GM20431 (cell line): Measurements from ENCODE around the gene ALAD.
"Not testable (repeated sequence)": the region's sequence is repeated elsewhere in the genome, so short reads cannot be mapped to it uniquely, and the experiment has no call there.

Source experiments
- in situ Hi-C: fragments of 300-500 bp; cut with MseI, MboI; formaldehyde crosslinking; loops from one replicate; pipeline ENCODE4 v1.15.0; 2020; ENCODE audit warnings: low sequenced_read_pairs; ENCODE audit not compliant: unreplicated experiment

ALAD gene

DNA sequence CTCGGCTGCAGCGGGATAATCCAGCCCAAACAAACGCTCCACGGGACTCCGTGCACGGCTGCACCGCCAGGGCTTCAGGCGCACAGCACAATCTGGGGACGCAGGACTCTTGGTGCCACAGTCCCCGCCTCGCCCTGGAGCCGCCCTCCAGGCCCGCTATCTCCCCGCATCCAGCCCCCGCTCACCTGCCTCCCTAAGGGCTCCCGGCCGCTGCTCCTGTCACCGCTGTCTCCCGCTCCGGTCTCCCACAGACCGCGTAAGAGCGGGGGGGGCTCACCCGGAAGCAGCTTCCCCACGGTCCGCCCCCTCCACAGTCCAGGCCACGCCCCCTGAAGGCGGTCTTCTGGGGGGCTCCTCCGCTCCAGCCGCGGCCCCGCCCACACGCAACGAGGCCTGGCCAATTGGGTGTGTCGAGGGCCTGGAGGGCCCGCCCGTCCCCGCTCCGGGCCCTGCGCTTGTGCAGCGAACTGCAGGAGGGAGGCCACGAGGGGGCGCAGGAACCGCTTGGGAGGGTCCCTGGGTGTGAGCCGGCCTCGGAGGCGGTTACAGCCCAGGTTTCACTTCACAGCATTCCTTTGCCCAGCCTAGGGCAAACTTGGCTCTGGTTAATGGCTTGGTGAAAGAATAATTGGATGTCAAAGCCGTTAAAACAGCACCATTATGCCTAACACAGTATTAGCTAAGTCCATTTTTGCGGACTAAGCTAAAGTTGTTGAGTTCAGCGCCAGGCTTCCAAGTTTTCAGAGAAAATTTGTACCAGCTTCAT lies at the start of gene ALAD:
TSS of gene ALAD (minus strand) at position 258 of the 766 bp plus-strand sequence. CDS start 7,725 bp downstream, outside the sequence.
- in situ Hi-C loops = no loop called here

DNA sequence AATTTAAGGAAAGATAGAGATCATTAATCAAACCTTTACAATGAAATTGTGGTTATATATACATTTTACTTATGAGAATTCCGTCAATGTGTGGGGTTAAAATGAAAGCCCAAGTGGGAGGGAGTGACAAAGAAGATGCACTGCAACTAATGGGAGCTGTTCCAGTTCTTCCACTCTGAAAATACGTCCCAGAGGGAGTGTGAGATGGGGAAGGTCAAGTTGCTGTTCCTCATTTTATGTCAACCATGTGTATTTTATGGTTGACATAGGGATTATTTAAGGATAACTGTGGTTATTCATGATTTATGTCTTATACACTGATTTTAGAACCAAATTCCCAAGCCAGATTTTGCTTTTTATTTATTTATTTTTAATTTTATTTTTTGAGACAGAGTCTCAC lies 48.3 kb upstream of the ALAD start:
- in situ Hi-C loops = no loop called here

DNA sequence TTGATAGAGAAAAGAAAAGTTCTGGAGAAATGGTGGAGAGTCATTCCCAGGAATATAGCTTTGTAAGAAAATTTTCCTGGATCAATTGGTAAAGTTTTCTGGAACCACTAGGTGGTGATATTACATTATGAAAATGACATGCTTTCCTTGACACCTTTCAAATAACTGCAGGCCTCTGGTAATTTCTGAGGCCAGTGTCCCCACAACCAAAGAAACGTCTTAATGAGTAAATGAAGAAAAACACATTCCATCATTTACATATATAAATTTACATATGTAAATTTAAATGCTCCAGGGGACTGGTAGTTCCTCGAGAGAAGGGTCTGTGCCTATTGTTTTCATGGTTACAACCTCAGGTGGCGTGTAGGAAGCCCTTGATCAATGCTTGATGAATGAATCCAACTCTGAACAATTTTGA lies 45.2 kb upstream of the ALAD start:
- in situ Hi-C loops = no loop called here

DNA sequence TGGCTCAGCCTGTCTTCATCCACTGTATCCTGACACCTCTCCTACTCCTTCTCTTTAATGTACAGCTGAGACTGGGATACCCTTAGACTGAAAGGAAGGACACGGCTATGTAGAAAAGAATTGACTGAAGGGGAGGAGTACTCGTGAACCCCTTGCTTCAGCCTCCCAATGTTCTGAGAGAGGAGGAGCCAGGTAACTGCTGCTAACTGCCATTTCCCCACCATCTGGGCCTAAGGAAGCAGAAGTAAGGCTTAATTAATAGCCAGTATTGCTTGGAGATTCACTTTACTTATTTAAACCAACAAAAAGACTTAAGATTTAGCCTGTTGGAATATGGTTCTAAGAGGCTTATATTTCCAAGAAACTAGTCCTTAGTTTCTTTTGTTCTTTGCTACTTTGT lies 43.7 kb upstream of the ALAD start:
- in situ Hi-C loops = no loop called here

DNA sequence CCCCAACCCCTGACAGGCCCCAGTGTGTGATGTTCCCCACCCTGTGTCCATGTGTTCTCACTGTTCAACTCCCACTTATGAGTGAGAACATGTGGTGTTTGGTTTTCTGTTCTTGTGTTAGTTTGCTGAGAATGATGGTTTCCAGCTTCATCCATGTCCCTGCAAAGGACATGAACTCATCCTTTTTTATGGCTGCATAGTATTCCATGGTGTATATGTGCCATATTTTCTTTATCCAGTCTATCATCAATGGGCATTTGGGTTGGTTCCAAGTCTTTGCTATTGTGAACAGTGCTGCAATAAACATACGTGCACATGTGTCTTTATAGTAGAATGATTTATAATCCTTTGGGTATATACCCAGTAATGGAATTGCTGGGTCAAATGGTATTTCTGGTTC lies 36.6 kb upstream of the ALAD start:
- in situ Hi-C loops = not testable (repeated sequence)

DNA sequence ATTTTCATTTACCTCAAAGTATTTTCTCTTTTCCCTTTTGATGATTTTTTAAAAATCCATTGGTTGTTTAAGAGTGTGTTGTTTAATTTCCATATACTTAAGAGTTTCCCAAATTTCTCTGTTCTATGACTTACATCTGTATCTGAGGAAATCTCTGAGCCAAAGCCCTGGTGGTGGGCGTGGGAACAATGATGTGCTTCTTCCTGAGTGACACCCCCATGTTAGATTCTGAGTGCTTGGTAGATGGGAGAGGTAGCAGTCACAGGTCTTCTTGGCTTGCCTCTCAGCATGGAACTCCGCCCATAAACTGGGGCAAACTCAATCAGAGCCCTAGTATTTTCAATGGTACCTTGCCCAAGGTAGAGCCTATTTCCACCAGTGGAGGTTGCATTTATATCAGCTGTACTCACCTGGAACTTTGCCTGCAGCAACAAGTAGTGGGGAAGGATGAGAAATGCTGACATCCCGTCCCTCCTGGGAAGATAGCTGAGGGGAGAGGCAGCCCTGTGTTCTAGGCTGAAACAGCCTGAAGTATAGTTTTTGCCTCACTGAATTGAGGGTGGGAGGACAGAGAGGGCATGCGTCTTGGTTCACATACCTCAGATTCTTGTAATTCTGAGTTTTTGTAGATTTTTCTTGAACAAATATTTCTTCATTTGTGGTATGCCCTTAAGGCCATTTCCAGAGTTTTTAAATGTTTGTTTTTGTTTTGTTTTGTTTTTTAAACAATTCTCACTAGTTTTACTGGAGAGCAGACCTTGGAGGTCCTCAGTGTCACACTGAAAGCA lies 35.8 kb upstream of the ALAD start:
- in situ Hi-C loops = no loop called here

DNA sequence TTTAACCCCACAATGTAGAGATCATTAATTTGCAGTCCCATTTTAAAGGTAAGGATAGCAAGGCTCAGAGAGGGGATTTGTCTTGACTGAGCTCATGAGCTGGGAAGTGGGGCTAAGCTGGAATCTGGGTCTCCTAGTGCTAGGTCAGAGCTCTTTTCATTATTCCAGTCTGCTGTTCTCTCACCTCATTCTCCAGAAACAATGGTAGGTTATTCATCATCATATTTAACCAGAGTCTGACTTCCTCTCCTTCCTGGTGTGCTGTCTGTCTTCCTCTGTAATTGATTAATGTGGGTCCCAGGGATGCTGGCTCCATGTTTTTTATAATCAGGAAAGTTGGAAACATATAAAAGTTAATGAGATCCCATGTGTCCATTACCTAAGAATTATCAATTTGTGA lies 30.1 kb upstream of the ALAD start:
- in situ Hi-C loops = no loop called here

DNA sequence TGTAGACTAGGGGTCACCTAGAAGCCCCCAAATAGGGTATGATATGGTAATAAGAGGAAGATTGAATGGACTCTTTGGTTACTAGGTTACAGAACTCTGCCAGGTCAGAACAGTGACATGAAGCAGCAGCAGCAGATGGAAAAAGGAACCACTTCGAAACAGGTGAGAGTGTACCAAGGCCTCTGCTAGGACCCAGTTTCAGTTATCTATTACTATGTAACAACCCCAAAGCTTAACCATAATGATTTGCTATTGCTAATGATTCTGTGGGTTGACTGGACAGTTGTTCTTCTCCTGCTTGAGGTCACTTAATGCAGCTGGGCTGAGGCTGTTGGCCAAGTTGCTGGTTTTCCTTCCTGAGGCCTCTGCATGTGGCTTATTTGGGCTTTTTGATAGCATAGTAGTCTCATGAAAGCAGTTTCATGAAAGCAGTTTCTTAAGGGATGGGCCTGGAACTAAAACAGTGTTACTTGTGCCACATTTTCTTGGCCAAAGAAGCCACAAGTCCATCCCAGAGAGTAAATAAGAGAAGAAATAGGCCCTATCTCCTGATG lies 27.1 kb upstream of the ALAD start:
- in situ Hi-C loops = no loop called here

DNA sequence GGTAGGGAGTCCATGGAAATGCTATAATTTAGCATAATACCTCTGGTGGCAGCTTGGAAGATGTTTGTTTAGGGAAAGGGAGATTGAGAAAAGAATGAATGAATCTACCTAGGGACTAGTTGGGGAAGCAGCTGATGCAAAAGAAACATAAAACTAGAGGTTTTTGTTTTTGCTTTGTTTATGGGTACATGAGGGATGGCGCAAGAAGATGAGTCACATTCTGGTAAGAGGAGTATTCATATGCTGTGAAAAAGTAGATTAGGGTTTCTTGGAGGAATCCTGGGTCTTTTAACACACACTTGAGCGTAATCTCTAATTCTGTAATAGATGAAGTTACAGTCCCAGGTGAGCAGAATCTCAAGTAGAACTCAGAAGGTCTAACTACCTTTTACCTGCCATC lies 26.5 kb upstream of the ALAD start:
- in situ Hi-C loops = no loop called here

DNA sequence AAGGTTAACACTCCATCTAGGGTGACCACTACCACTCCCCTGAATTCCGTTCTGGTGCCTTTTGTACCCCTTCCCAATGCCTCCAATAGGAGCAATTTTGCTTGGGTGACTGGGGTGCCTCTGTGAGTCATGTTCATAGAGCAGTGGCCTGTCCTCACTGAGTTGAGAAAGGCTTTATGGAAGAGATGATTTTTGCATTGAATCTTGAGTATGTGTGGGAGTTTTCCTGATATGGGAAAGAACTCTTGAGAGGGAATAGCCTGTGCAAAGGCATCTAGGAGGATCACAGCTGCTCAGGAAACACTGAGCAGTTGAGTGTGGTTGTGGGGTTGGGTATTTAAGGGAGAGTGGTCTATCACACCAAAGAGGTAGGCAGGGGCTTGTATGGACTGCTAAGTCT lies 25.6 kb upstream of the ALAD start:
- in situ Hi-C loops = no loop called here

DNA sequence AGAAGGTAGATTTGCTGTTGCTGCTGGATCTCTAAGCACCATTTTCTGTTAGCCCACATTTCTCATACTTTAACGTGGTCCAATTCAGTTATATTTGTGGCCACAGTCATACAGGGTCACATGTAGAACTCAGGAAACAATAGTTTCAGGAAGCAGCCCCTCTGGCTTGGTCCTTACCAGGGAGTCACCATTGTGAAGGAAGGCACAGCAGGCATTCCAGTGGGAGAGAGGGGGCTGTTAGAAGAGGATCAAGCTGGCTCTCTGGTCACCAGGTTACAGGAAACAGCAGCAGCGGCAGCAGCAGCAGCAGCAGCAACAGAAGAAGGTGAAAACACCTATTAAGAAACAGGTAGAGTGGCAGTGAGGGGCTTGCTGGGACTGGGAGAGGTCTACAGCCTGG lies 24.0 kb upstream of the ALAD start:
- in situ Hi-C loops = no loop called here

DNA sequence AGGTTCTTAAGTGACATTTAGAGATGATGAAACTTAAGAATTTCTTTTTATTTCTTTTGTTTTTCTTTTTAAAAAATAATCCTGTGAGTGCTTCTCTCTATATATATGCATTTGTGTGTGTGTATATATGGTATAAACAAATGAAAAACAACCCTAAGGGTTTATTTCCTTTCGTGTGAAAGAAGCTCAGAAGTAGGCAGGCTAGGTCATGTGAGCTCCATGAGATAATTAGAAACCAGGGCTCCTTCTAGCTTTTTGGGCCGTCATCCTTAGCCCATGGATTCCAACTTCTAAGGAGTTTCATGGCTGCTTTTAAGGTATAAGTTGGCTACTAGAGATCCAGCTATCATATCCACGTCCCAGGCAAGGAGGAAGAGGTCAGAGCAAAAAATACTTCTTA lies 20.6 kb upstream of the ALAD start:
- in situ Hi-C loops = no loop called here

DNA sequence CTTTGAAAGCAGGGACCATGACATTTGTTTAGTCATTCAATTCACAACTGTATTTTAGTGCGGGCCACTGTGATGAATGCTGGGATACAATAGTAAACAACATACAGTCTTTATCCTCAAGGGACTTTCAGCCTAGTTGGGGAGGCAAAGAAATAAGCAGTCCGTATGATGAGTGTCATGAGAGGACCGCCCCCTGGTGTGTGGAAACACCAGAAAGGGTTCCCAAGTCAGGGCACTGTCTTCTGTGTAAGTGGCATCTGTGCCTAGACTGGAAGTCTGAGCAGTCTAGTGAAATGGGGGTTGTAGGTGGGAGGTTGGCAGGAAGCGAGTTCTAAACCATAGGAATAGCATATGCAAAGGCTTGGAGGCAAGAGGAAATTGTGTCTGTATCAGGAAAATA lies 16.3 kb upstream of the ALAD start:
- in situ Hi-C loops = no loop called here

DNA sequence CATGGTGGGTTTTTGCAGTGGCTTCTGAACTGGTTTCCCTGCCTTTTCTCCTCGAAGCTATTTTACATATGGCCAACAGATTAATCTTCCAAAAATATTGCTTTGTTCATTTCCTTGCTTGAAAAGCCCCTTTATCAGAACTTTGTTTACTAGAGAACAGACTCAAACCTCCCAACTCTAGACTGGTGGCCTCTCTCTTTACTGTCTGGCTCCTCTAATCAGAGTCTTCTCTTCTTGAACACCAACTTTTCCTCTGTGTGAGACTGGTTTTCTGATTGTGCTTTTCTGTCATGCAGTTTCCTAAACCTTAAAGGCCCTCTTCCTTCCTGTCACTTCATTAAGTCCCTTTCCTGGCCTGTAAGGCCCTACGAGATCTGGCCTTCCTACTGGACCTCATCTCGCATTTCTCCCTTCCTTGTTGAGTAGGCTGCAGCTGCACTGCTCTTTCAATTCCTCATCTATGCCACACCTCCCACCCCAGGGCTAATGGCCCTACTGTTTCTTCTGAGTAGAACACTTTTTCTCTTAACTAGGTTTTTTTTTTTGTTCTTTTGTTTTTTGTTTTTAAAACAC lies 15.2 kb upstream of the ALAD start:
- in situ Hi-C loops = no loop called here

DNA sequence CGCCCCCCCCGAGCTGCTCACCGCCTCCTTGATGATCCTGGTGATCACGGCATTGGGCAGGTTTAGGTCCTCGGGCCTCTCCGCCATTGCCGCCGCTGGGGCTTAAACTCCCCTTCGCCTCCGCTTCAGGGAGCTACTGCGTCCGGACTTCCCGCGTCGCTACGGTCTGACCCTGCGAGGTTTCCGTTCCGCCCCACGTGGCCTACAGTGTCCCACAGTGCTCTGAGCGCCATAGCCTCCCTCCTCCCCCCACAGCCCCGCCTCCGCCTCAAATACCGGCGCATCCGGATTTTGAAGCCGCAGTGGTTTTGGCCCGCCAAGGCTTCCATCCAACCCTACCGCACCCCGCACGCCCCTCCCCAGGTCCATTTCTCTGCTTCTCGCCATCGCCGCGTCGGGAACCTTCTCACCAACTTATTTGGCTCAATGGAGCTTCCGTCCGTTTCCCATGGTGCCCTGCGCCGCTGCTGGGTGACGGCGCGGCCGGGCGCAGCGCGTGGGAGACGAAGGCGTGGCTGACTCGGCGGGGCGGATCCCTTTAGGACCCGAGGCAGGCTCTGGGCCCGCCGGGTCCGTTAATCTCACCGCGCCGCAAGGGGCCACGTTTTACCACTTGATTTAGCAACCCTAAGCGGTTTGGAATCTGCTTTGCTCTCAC lies 9.3 kb upstream of the ALAD start, which contains the start of the genes C9orf43 and POLE3:
TSS of gene C9orf43 (plus strand) at position 541 of the 658 bp plus-strand sequence. CDS start 2,747 bp downstream, outside the sequence.
TSS of gene POLE3 (minus strand) at position 469 of the 658 bp plus-strand sequence. CDS start at position 87, 382 bp downstream.
- in situ Hi-C loops = no loop called here

DNA sequence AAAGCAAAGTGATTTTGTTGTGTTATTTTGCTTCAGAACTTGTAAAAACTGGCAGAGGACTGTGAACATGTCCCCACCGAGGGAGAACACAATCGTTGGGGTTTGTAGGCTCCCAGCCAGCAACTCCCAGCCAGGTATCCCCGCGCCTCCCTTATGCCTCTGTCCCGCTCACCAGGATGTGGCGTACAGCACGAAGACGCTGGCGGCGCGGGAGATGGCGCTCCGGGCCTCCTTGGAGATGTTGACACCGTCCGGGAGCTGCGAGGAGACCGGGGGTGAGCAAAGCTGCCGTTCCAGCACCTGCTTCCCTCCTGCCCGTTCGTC lies 8.8 kb upstream of the ALAD start:
- in situ Hi-C loops = no loop called here

DNA sequence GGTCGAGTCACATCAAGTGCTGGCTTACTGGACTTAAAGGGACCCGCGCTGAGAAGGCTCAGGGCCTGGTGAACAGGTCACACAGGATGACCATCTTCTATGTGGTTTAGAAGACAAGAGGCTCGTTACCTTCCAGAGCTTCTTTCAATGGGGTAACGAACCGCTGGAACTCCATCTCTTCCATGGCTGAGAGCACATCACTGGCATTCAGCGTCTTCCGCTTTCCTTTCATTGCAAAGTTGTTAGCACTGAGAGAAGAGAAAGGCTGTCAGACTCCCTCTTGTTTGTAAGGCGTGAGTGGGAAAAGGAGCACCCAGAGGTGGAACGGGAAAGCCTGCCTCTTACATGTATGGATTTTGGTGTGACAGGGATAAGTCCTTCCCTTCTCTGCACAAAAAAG lies 8.4 kb upstream of the ALAD start:
- in situ Hi-C loops = no loop called here

DNA sequence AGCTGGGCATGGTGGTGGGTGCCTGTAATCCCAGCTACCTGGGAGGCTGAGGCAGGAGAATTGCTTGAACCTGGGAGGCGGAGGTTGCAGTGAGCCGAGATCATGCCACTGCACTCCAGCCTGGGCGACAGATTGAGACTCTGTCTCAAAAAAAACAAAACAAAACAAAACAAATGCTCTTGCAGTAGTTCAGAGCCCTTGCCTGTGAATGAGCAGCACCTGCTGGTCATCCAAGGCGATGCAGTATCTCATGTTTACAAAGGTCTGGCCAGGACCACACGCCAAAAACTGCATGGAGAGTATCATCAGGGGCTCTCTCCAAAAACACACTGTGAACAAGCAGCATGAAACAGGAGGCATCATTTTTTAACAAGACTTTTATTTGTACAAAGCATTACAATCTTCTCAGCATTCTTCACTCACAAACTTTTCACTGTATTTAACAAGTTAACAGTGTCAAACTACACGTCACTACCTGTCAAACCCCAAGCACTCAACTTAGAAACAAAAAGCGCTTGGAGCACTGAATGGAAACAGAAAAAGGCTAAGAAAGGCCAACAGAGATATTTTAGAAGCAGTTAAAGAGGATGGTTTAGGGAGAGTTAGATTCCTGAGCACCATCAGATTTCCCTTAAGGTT lies 5.9 kb upstream of the ALAD start:
- in situ Hi-C loops = not testable (repeated sequence)

DNA sequence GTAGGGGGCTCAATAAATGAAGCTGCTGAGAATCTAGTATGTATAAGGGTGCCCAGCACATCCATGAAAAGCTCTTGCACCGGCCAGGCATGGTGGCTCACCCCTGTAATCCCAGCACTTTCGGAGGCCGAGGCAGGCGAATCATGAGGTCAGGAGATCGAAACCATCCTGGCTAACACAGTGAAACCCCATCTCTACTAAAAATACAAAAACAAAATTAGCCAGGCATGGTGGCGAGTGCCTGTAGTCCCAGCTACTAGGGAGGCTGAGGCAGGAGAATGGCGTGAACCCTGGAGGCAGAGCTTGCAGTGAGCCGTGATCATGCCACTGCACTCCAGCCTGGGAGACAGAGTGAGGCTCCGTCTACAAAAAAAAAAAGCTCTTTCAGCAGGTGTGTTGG lies 5.3 kb upstream of the ALAD start:
- in situ Hi-C loops = not testable (repeated sequence)

DNA sequence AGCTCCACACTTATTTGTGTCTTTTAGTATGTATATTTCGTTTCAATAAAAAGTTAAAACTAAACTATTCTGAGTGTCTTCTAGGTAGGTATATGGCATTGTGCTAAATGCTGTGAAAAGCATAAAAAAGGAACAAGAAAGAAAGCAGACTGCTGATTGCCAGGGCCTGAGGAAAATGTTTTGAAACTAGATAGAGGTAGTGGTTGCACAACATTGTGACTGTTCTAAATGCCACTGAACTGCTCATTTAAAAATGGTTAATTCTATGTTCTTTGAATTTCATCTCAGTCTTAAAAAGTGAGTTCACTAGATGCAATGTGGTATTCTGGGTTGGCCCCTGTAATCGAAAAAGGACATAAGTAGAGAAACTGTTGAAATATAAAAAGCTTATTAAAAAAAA lies 2.6 kb upstream of the ALAD start:
- in situ Hi-C loops = no loop called here
